Stomach (tissue), 4 donors: ENCODE data around the gene ACSL4.

Experiments
- EP300 ChIP-seq: sonication (generic); formaldehyde crosslinking; IDR thresholded peaks from one replicate; pipeline ENCODE4 v1.6.1; 2017; ENCODE audit warnings: antibody characterized with exemption
- POLR2A ChIP-seq, 4 donors: fragments of 450-650 bp; IDR thresholded peaks; one replicate each; pipeline ENCODE4 v1.6.1; 2016; ENCODE audit warnings: antibody characterized with exemption in 4 of 4, control low read depth in 2 of 4, mild to moderate bottlenecking in 1 of 4, moderate library complexity in 1 of 4
- POLR2AphosphoS5 ChIP-seq, 3 donors: sonication (generic); formaldehyde crosslinking; IDR thresholded peaks; one replicate each; pipeline ENCODE4 v1.6.1; 2016; ENCODE audit warnings: antibody characterized with exemption in 3 of 3
- TF ChIP-seq, protein P1 (sequence below), 7 experiments: fragments of 450-650 bp in 4 of 7; fragments of 200-600 bp in 3 of 7; sonication (generic) in 3 of 7; IDR thresholded peaks; one replicate each; pipeline ENCODE4 v1.5.1; 2016 to 2019; ENCODE audit warnings: antibody characterized with exemption in 7 of 7, control low read depth in 2 of 7, mild to moderate bottlenecking in 1 of 7

DNA sequence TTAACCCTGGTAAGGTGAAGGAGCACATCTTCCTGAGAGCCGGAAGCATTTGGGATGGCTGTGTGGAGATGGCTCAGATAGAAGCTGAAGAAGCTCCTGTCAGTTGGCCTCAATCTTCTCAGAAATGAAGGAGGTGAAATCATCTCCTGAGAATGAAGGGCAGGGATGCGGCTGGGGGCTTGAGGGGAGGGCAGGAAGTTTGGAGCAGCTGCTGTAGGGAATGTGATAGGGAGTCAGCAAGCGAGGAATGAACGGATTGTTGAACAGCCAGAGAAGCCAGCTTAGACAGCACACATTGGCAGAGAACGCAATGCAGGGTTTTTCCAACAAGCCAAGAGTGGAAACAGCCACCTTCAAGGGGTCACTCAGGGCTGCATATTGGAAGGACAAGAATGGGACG is 118.1 kb downstream of the ACSL4 start:
- TF ChIP-seq, protein P1, sequence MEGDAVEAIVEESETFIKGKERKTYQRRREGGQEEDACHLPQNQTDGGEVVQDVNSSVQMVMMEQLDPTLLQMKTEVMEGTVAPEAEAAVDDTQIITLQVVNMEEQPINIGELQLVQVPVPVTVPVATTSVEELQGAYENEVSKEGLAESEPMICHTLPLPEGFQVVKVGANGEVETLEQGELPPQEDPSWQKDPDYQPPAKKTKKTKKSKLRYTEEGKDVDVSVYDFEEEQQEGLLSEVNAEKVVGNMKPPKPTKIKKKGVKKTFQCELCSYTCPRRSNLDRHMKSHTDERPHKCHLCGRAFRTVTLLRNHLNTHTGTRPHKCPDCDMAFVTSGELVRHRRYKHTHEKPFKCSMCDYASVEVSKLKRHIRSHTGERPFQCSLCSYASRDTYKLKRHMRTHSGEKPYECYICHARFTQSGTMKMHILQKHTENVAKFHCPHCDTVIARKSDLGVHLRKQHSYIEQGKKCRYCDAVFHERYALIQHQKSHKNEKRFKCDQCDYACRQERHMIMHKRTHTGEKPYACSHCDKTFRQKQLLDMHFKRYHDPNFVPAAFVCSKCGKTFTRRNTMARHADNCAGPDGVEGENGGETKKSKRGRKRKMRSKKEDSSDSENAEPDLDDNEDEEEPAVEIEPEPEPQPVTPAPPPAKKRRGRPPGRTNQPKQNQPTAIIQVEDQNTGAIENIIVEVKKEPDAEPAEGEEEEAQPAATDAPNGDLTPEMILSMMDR (IDR thresholded peaks at IDR 0.05), result no peak
- TF ChIP-seq EP300 (no peak), POLR2A (IDR thresholded peaks at IDR 0.05) (no peak), POLR2AphosphoS5 (IDR thresholded peaks at IDR 0.05) (no peak)
